Measurements from ENCODE around the gene AFF2. TPM values are rescaled to one million over a fixed set of nuclear protein-coding genes. Genes with fewer than 3 reads are reported as not detected.

Gene AFF2
- total and polyA plus RNA-seq, 2 donors from 2014 or later, result 0.09 to 5.7 TPM

- no peak overlapping the region for H3K27ac ChIP-seq (ENCODE audit: low read depth in 2 of 2, low read length in 2 of 2)
- H3K36me3 ChIP-seq (ENCODE audit: control insufficient read depth in 2 of 3, insufficient read depth in 3 of 3, low read length in 3 of 3), result no peaks in the 10 kb centered on the region
- H3K4me3 ChIP-seq (ENCODE audit: low read length in 3 of 3), result no peak overlapping the region
- H3K4me1 ChIP-seq (ENCODE audit: control insufficient read depth in 2 of 3, insufficient read depth in 2 of 3, low read depth in 1 of 3, low read length in 3 of 3), result no peaks in the 10 kb centered on the region
- H3K9ac ChIP-seq (ENCODE audit: low read length in 3 of 3), result no peak overlapping the region
- no peak for FAIRE-seq
- no peaks in the 10 kb centered on the region for H3K9me3 ChIP-seq (ENCODE audit: control insufficient read depth in 2 of 3, insufficient read depth in 1 of 3, low read length in 3 of 3)
- TF ChIP-seq CTCF (IDR thresholded peaks at IDR 0.05; ENCODE audit: borderline replicate concordance, extremely low read depth, insufficient read depth), result no peak
- DNase-seq, result no peak
- intact Hi-C loops (cut with DNase I), result no loop called here
- H3K27me3 ChIP-seq (ENCODE audit: control insufficient read depth, insufficient read depth, low read length), result no peaks in the 10 kb centered on the region
Measured at GRCh38 chrX:148865277-148866210, 365.1 kb downstream of the AFF2 start.

- FAIRE-seq (no peak), DNase-seq (no peak)
- Histone ChIP-seq H3K4me3 (ENCODE audit: low read length in 3 of 3) (no peak overlapping the region), H3K27me3 (ENCODE audit: control insufficient read depth, insufficient read depth, low read length) (no peaks in the 10 kb centered on the region), H3K4me1 (ENCODE audit: control insufficient read depth in 2 of 3, insufficient read depth in 2 of 3, low read depth in 1 of 3, low read length in 3 of 3) (no peaks in the 10 kb centered on the region), H3K9ac (ENCODE audit: low read length in 3 of 3) (no peak overlapping the region), H3K27ac (ENCODE audit: low read depth in 2 of 2, low read length in 2 of 2) (no peak overlapping the region), H3K36me3 (ENCODE audit: control insufficient read depth in 2 of 3, insufficient read depth in 3 of 3, low read length in 3 of 3) (no peaks in the 10 kb centered on the region), H3K9me3 (ENCODE audit: control insufficient read depth in 2 of 3, insufficient read depth in 1 of 3, low read length in 3 of 3) (no peaks in the 10 kb centered on the region)
- no peak for TF ChIP-seq CTCF (IDR thresholded peaks at IDR 0.05; ENCODE audit: borderline replicate concordance, extremely low read depth, insufficient read depth)
- intact Hi-C loops (cut with DNase I), result no loop called here
Measured at GRCh38 chrX:148867596-148867995, 367.2 kb downstream of the AFF2 start.

- intact Hi-C loops (cut with DNase I), result no loop called here
- Histone ChIP-seq H3K9ac (ENCODE audit: low read length in 3 of 3) (no peak overlapping the region), H3K4me1 (ENCODE audit: control insufficient read depth in 2 of 3, insufficient read depth in 2 of 3, low read depth in 1 of 3, low read length in 3 of 3) (no peaks in the 10 kb centered on the region), H3K27ac (ENCODE audit: low read depth in 2 of 2, low read length in 2 of 2) (no peak overlapping the region), H3K36me3 (ENCODE audit: control insufficient read depth in 2 of 3, insufficient read depth in 3 of 3, low read length in 3 of 3) (no peaks in the 10 kb centered on the region), H3K9me3 (ENCODE audit: control insufficient read depth in 2 of 3, insufficient read depth in 1 of 3, low read length in 3 of 3) (no peaks in the 10 kb centered on the region), H3K4me3 (ENCODE audit: low read length in 3 of 3) (no peak overlapping the region), H3K27me3 (ENCODE audit: control insufficient read depth, insufficient read depth, low read length) (no peaks in the 10 kb centered on the region)
- TF ChIP-seq CTCF (IDR thresholded peaks at IDR 0.05; ENCODE audit: borderline replicate concordance, extremely low read depth, insufficient read depth), result no peak
- DNase-seq, result peak in 1 of 5 donors; percentile 25
- FAIRE-seq, result no peak
Measured at GRCh38 chrX:148871422-148872160, 371.2 kb downstream of the AFF2 start.
